Measurements from ENCODE around the gene URGCP. TPM values are rescaled to one million over a fixed set of nuclear protein-coding genes. Genes with fewer than 3 reads are reported as not detected.
A peak's percentile ranks its signal among the peaks of the same experiment; 100 is the strongest.

The URGCP gene
- total RNA-seq, 3 donors from 2014 or later: 51.0 to 64.8 (median 60.4) TPM

- peaks cover 12% of the 10 kb centered on the region for H3K4me1 ChIP-seq (ENCODE audit: low read depth)
- H3K9me3 ChIP-seq: no peaks in the 10 kb centered on the region
- TF ChIP-seq CTCF (IDR thresholded peaks at IDR 0.05): no peak
- intact Hi-C loops (cut with DNase I, micrococcal nuclease): no loop called here
- no peaks in the 10 kb centered on the region for H3K36me3 ChIP-seq (ENCODE audit: low read depth)
- DNase-seq (no peak), ATAC-seq (no peak)
- no peak overlapping the region for H3K4me3 ChIP-seq
These were observed 21.4 kb upstream of the URGCP start for GRCh38 chr7:43927810-43928209.

- H3K4me1 ChIP-seq (ENCODE audit: low read depth): peaks cover 12% of the 10 kb centered on the region
- H3K4me3 ChIP-seq: peak overlapping the region; percentile 31
- DNase-seq: no peak
- intact Hi-C loops (cut with DNase I, micrococcal nuclease): no loop called here
- no peaks in the 10 kb centered on the region for H3K36me3 ChIP-seq (ENCODE audit: low read depth)
- no peak for TF ChIP-seq CTCF (IDR thresholded peaks at IDR 0.05)
- H3K9me3 ChIP-seq: no peaks in the 10 kb centered on the region
- ATAC-seq: peak; percentile 14
These were observed 20.4 kb upstream of the URGCP start for GRCh38 chr7:43926798-43927123.

GRCh38 chr7:43925984-43926797 lies 19.8 kb upstream of the URGCP start, which contains the start of gene UBE2D4:
Gene UBE2D4, plus strand, starts transcription at chr7:43926436. Its CDS starts 97 bp downstream, at chr7:43926533.
- TF ChIP-seq CTCF (IDR thresholded peaks at IDR 0.05): no peak
- ATAC-seq (peak; percentile 98), DNase-seq (peak; percentile 94 to 95 (median 94))
- Histone ChIP-seq H3K4me1 (ENCODE audit: low read depth) (peaks cover 16% of the 10 kb centered on the region), H3K9me3 (no peaks in the 10 kb centered on the region), H3K36me3 (ENCODE audit: low read depth) (no peaks in the 10 kb centered on the region), H3K4me3 (peak within 1 kb of the TSS; percentile 31)
- intact Hi-C loops (cut with DNase I, micrococcal nuclease): no loop called here

GRCh38 chr7:43922726-43923125 lies 16.3 kb upstream of the URGCP start:
- no peaks in the 10 kb centered on the region for H3K36me3 ChIP-seq (ENCODE audit: low read depth)
- H3K4me3 ChIP-seq: no peak overlapping the region
- no peak for DNase-seq
- intact Hi-C loops (cut with DNase I, micrococcal nuclease): no loop called here
- peaks cover 16% of the 10 kb centered on the region for H3K4me1 ChIP-seq (ENCODE audit: low read depth)
- no peak for ATAC-seq
- no peak for TF ChIP-seq CTCF (IDR thresholded peaks at IDR 0.05)
- H3K9me3 ChIP-seq: no peaks in the 10 kb centered on the region

GRCh38 chr7:43921423-43921822 lies 15.0 kb upstream of the URGCP start:
- H3K4me1 ChIP-seq (ENCODE audit: low read depth): peaks cover 9% of the 10 kb centered on the region
- intact Hi-C loops (cut with DNase I, micrococcal nuclease): no loop called here
- no peaks in the 10 kb centered on the region for H3K9me3 ChIP-seq
- ATAC-seq (no peak), DNase-seq (no peak)
- H3K4me3 ChIP-seq: no peak overlapping the region
- no peak for TF ChIP-seq CTCF (IDR thresholded peaks at IDR 0.05)
- H3K36me3 ChIP-seq (ENCODE audit: low read depth): no peaks in the 10 kb centered on the region
